Sciatic nerve (tissue), 2 donors: ENCODE results near the gene ACBD7. TPM values are rescaled to one million over a fixed set of nuclear protein-coding genes. Genes with fewer than 3 reads are reported as not detected.

Experiments
- ATAC-seq: fragments of 200-7000 bp; cut with Tn5 transposase; one replicate; pipeline ENCODE4 v1.9.1; 2020; ENCODE audit warnings: mild to moderate bottlenecking, moderate library complexity
- DNase-seq: peaks from one replicate; pipeline ENCODE4 v3.0.0-alpha.2; 2020; ENCODE audit warnings: low spot score
- intact Hi-C: fragments of 100-400 bp; cut with DNase I; formaldehyde crosslinking; loops from one replicate; pipeline ENCODE4 v1.14.2; 2022
- total RNA-seq: library from RNA; stranded (reverse); fragmentation: NEBNext Ultra II Directional; extraction: Animal tissue kit (Norgen Biotek cat#: 25700); gene quantifications from one replicate; pipeline ENCODE4 v1.2.1, GENCODE V29; 2021
- donor health status: DM: no; HTN: no; CAD: no.
- donor health status: DM: no; HTN: no; CAD: no.

ACBD7 gene
- total RNA-seq, 1 donor from 2014 or later, result 13.1 TPM

GRCh38 chr10:15096661-15097010 lies 8.1 kb upstream of the ACBD7 start:
- DNase-seq, result no peak
- intact Hi-C loops, result no loop called here
- peak; percentile 7 for ATAC-seq

- intact Hi-C loops, result no loop called here
- DNase-seq (no peak), ATAC-seq (no peak)
Observed at GRCh38 chr10:15092855-15093408, 4.4 kb upstream of the ACBD7 start.

- DNase-seq, result no peak
- intact Hi-C loops, result no loop called here
- ATAC-seq, result no peak
Observed at GRCh38 chr10:15091418-15091817, 2.8 kb upstream of the ACBD7 start.

- peak; percentile 86 for ATAC-seq
- intact Hi-C loops, result no loop called here
- DNase-seq, result no peak
Observed at GRCh38 chr10:15084502-15084922, 4.1 kb downstream of the ACBD7 start.

- ATAC-seq (peak; percentile 17), DNase-seq (no peak)
- intact Hi-C loops, result no loop called here
Observed at GRCh38 chr10:15083674-15084501, 4.7 kb downstream of the ACBD7 start.

- intact Hi-C loops, result no loop called here
- no peak for DNase-seq
- no peak for ATAC-seq
Observed at GRCh38 chr10:15075421-15075820, 13.2 kb downstream of the ACBD7 start.

- intact Hi-C loops, result no loop called here
- no peak for DNase-seq
- ATAC-seq, result no peak
Observed at GRCh38 chr10:15072358-15072757, 16.2 kb downstream of the ACBD7 start.

- intact Hi-C loops, result no loop called here
- DNase-seq (no peak), ATAC-seq (no peak)
Observed at GRCh38 chr10:15069230-15069629, 19.3 kb downstream of the ACBD7 start.

GRCh38 chr10:15068802-15069201 lies 19.8 kb downstream of the ACBD7 start:
- ATAC-seq (no peak), DNase-seq (no peak)
- intact Hi-C loops, result no loop called here

- intact Hi-C loops, result no loop called here
- no peak for DNase-seq
- ATAC-seq, result no peak
Observed at GRCh38 chr10:15067154-15067553, 21.4 kb downstream of the ACBD7 start.

GRCh38 chr10:15060638-15061037 lies 27.9 kb downstream of the ACBD7 start:
- ATAC-seq (no peak), DNase-seq (no peak)
- intact Hi-C loops, result no loop called here

GRCh38 chr10:15059914-15060313 lies 28.7 kb downstream of the ACBD7 start:
- no peak for ATAC-seq
- DNase-seq, result no peak
- intact Hi-C loops, result no loop called here

GRCh38 chr10:15058689-15059088 lies 29.9 kb downstream of the ACBD7 start:
- DNase-seq, result no peak
- ATAC-seq, result no peak
- intact Hi-C loops, result no loop called here

GRCh38 chr10:15053061-15053460 lies 35.5 kb downstream of the ACBD7 start:
- intact Hi-C loops, result no loop called here
- no peak for ATAC-seq

GRCh38 chr10:15052121-15052520 lies 36.5 kb downstream of the ACBD7 start:
- intact Hi-C loops, result no loop called here
- DNase-seq, result no peak
- ATAC-seq, result no peak

More at GRCh38 chr10:15053061-15053460, 35.5 kb downstream of the ACBD7 start:
- no peak for DNase-seq

GRCh38 chr10:15049533-15049932 lies 39.0 kb downstream of the ACBD7 start:
- ATAC-seq, result no peak
- DNase-seq, result no peak
- intact Hi-C loops, result no loop called here

- DNase-seq, result no peak
- peak; percentile 57 for ATAC-seq
- intact Hi-C loops, result no loop called here
Observed at GRCh38 chr10:15046626-15047025, 42.0 kb downstream of the ACBD7 start.

- ATAC-seq (no peak), DNase-seq (no peak)
- intact Hi-C loops, result no loop called here
Observed at GRCh38 chr10:15045380-15045779, 43.2 kb downstream of the ACBD7 start.

GRCh38 chr10:15043674-15044073 lies 44.9 kb downstream of the ACBD7 start, which contains the start of gene OLAH:
Gene OLAH, plus strand, starts transcription at chr10:15043943. Its CDS starts 3,346 bp downstream, at chr10:15047289.
- ATAC-seq (no peak), DNase-seq (no peak)
- intact Hi-C loops, result no loop called here

GRCh38 chr10:15038416-15038815 lies 50.2 kb downstream of the ACBD7 start:
- intact Hi-C loops, result no loop called here
- no peak for DNase-seq
- ATAC-seq, result no peak

GRCh38 chr10:15037691-15038090 lies 50.9 kb downstream of the ACBD7 start:
- intact Hi-C loops, result no loop called here
- DNase-seq, result no peak
- no peak for ATAC-seq
